ENCODE data around the gene GOT2.
"Not testable (repeated sequence)": the region's sequence is repeated elsewhere in the genome, so short reads cannot be mapped to it uniquely, and the experiment has no call there.

Gene GOT2

GRCh38 chr16:58733671-58734458 lies at the start of gene GOT2:
GOT2 (minus strand) TSS chr16:58734316; CDS start chr16:58734228, 88 bp downstream.
- Mint-ChIP-seq H3K27ac (peak within 1 kb of the TSS; percentile 88), H3K36me3 (peaks cover 7% of the 10 kb centered on the region), H3K4me3 (peak within 1 kb of the TSS; percentile 93), H3K27me3 (peaks cover 4% of the 10 kb centered on the region), H3K4me1 (peaks cover 32% of the 10 kb centered on the region), H3K9me3 (no peaks in the 10 kb centered on the region)
- CTCF ChIA-PET: interaction anchor here (0.7 to 3.2 kb wide), 5 partner anchors 10 to 397 kb away, joined by 3 to 12 read pairs (median 3); partner anchors contain the start of gene SLC38A7
- peak; percentile 83 for DNase-seq

- H3K27ac Mint-ChIP-seq, H3K9me3 Mint-ChIP-seq, CTCF ChIA-PET, DNase-seq, H3K36me3 Mint-ChIP-seq, H3K4me3 Mint-ChIP-seq, H3K4me1 Mint-ChIP-seq, H3K27me3 Mint-ChIP-seq: not testable (repeated sequence)
These were observed 45.2 kb upstream of the GOT2 start for GRCh38 chr16:58779291-58779690.

DNA sequence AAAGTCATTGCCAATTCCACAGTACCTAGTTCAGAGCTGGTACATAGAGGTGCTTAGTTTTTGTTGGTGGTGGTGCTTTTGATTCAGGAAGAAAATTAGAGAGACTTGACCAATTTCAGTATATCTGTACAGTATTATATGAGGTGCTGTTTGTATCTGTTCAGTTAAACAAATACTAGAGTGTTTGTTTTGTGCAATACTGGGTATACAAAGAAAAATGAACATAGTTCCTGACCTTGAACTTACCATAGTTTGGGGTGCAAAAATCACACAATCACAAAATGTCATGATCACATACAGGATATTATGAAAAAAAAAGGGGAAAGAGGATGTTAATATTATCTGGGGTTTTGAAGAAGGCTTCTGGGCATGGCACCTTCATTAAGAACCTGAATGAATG lies 39.8 kb upstream of the GOT2 start:
- no peaks in the 10 kb centered on the region for H3K4me1 Mint-ChIP-seq
- no peak overlapping the region for H3K27ac Mint-ChIP-seq
- no peaks in the 10 kb centered on the region for H3K27me3 Mint-ChIP-seq
- no peaks in the 10 kb centered on the region for H3K36me3 Mint-ChIP-seq
- no peak overlapping the region for H3K4me3 Mint-ChIP-seq
- no peaks in the 10 kb centered on the region for H3K9me3 Mint-ChIP-seq
- DNase-seq: no peak
- CTCF ChIA-PET: no interaction called here

DNA sequence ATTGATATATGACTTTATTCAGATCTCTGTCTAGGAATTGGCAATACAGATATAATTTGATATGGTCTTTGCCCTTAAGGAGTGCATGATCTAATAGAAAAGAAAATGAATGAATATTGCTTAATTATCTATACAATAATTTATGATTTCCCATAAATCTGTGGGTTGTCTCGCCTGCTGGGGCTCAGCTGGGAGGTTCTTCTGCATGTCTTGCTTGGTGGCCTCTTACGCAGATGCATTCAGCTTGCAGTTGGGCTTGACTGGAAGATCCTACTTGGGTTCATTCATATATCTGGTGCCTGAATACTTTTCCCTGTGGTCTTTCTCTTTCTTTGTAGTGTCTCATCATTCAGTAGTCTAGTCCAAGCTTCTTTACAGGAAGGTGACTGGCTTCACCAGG lies 34.0 kb upstream of the GOT2 start:
- Mint-ChIP-seq H3K9me3 (no peaks in the 10 kb centered on the region), H3K27me3 (peaks cover 3% of the 10 kb centered on the region), H3K4me3 (no peak overlapping the region)

GRCh38 chr16:58767581-58767980 lies 33.5 kb upstream of the GOT2 start:
- H3K9me3 Mint-ChIP-seq: no peaks in the 10 kb centered on the region
- no peak overlapping the region for H3K4me3 Mint-ChIP-seq
- no peaks in the 10 kb centered on the region for H3K4me1 Mint-ChIP-seq
- no peak for DNase-seq
- CTCF ChIA-PET: no interaction called here
- H3K27me3 Mint-ChIP-seq: peaks cover 3% of the 10 kb centered on the region
- no peak overlapping the region for H3K27ac Mint-ChIP-seq
- H3K36me3 Mint-ChIP-seq: no peaks in the 10 kb centered on the region

More for the DNA sequence above, 34.0 kb upstream of the GOT2 start:
- CTCF ChIA-PET: no interaction called here
- DNase-seq: no peak
- Mint-ChIP-seq H3K4me1 (no peaks in the 10 kb centered on the region), H3K27ac (no peak overlapping the region), H3K36me3 (no peaks in the 10 kb centered on the region)

DNA sequence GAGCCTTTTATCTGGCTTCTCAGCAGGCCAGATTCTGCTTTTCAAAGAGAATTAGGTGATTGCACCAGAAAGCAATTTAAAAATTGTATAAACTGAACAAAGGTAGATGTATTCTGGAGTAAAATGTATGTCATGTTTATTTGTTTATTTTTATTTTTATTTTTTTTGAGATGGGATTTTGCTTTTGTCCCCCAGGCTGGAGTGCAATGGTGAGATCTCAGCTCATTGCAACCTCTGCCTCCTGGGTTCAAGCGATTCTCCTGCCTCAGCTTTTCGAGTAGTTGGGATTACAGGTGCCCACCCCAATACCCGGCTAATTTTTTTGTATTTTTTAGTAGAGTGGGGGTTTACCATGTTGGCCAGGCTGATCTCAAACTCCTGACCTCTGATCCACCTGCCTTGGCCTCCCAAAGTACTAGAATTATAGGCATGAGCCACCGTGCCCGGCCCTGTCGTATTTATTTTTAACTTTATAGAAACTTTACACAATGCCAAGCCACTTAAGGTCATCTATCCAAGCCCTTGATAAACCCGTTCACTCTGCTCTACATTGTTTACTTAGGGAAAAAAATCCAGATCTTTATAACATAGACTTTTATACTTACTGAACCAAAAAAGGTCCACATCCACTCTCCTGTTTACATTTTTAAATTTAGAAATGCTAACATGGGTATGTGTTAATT lies 22.7 kb upstream of the GOT2 start:
- Mint-ChIP-seq H3K9me3 (no peaks in the 10 kb centered on the region), H3K27ac (no peak overlapping the region), H3K4me1 (peaks cover 8% of the 10 kb centered on the region), H3K4me3 (no peak overlapping the region), H3K27me3 (peaks cover 18% of the 10 kb centered on the region), H3K36me3 (no peaks in the 10 kb centered on the region)
- CTCF ChIA-PET: interaction anchor here (0.7 to 2.9 kb wide), 19 partner anchors 10 to 420 kb away, joined by 3 to 42 read pairs (median 6); partner anchors contain the start of genes GOT2, NDRG4 and SLC38A7
- no peak for DNase-seq

- peak; percentile 87 for DNase-seq
- Mint-ChIP-seq H3K4me1 (peaks cover 8% of the 10 kb centered on the region), H3K9me3 (no peaks in the 10 kb centered on the region), H3K27me3 (peaks cover 19% of the 10 kb centered on the region), H3K27ac (peak overlapping the region; percentile 49), H3K4me3 (peak overlapping the region; percentile 28), H3K36me3 (no peaks in the 10 kb centered on the region)
- CTCF ChIA-PET: interaction anchor here (0.6 to 2.9 kb wide), 25 partner anchors 10 to 1179 kb away, joined by 3 to 42 read pairs (median 4); partner anchors contain the start of genes GOT2, NDRG4 and SLC38A7
These were observed 22.0 kb upstream of the GOT2 start for GRCh38 chr16:58755989-58756649.

GRCh38 chr16:58753711-58754134 lies 19.6 kb upstream of the GOT2 start:
- no peak overlapping the region for H3K4me3 Mint-ChIP-seq
- no peak for DNase-seq
- H3K9me3 Mint-ChIP-seq: peaks cover 5% of the 10 kb centered on the region
- H3K27ac Mint-ChIP-seq: no peak overlapping the region
- CTCF ChIA-PET: interaction anchor here (1.5 kb wide), 1 partner anchor 242 kb away, joined by 6 read pairs; no protein-coding TSS in a partner anchor
- H3K36me3 Mint-ChIP-seq: no peaks in the 10 kb centered on the region
- H3K4me1 Mint-ChIP-seq: peaks cover 8% of the 10 kb centered on the region
- peaks cover 19% of the 10 kb centered on the region for H3K27me3 Mint-ChIP-seq

- no peaks in the 10 kb centered on the region for H3K36me3 Mint-ChIP-seq
- DNase-seq: no peak
- peaks cover 3% of the 10 kb centered on the region for H3K9me3 Mint-ChIP-seq
- H3K4me1 Mint-ChIP-seq: no peaks in the 10 kb centered on the region
- H3K4me3 Mint-ChIP-seq: no peak overlapping the region
- H3K27me3 Mint-ChIP-seq: no peaks in the 10 kb centered on the region
- CTCF ChIA-PET: interaction anchor here (1.2 kb wide), 1 partner anchor 12 kb away, joined by 3 read pairs; no protein-coding TSS in a partner anchor
- H3K27ac Mint-ChIP-seq: no peak overlapping the region
These were observed 10.4 kb upstream of the GOT2 start for GRCh38 chr16:58744497-58744896.

GRCh38 chr16:58741976-58742375 lies 7.9 kb upstream of the GOT2 start:
- Mint-ChIP-seq H3K9me3 (no peaks in the 10 kb centered on the region), H3K27ac (no peak overlapping the region), H3K4me1 (no peaks in the 10 kb centered on the region), H3K36me3 (no peaks in the 10 kb centered on the region), H3K27me3 (peaks cover 8% of the 10 kb centered on the region), H3K4me3 (no peak overlapping the region)
- DNase-seq: no peak
- CTCF ChIA-PET: no interaction called here

GRCh38 chr16:58741166-58741565 lies 7.0 kb upstream of the GOT2 start:
- peaks cover 8% of the 10 kb centered on the region for H3K27me3 Mint-ChIP-seq
- CTCF ChIA-PET: no interaction called here
- H3K9me3 Mint-ChIP-seq: no peaks in the 10 kb centered on the region
- H3K4me3 Mint-ChIP-seq: no peak overlapping the region
- no peaks in the 10 kb centered on the region for H3K4me1 Mint-ChIP-seq
- H3K27ac Mint-ChIP-seq: no peak overlapping the region
- no peak for DNase-seq
- no peaks in the 10 kb centered on the region for H3K36me3 Mint-ChIP-seq

GRCh38 chr16:58738672-58739296 lies 4.7 kb upstream of the GOT2 start:
- Mint-ChIP-seq H3K4me3 (no peak overlapping the region), H3K27ac (no peak overlapping the region)

DNA sequence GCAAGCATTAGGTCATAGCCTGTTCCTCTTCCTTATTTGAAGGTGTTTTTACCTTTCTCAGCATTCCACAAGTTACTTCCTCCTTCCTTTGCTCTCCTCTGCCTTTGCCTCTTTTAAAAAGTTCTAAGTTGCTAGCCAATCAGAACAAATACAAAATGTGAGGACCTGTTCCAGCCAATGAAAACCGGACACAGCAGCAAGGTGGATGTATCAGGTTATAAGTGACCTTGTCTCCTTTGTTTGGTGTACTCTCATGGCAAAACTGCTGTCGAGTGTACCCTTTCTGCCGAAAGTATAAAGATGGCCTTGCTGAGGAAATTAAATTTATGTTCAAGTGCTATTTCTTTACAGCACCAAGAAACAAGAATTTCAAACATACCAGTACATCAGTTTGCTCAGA lies 2.2 kb upstream of the GOT2 start:
- not testable (repeated sequence) for H3K27ac Mint-ChIP-seq, H3K36me3 Mint-ChIP-seq, DNase-seq, H3K27me3 Mint-ChIP-seq, H3K9me3 Mint-ChIP-seq, H3K4me3 Mint-ChIP-seq
- CTCF ChIA-PET: interaction anchor here (0.9 to 3.2 kb wide), 2 partner anchors 13 to 19 kb away, joined by 3 to 12 read pairs; no protein-coding TSS in a partner anchor
- H3K4me1 Mint-ChIP-seq: peaks cover 22% of the 10 kb centered on the region

More at GRCh38 chr16:58738672-58739296, 4.7 kb upstream of the GOT2 start:
- Mint-ChIP-seq H3K9me3 (no peaks in the 10 kb centered on the region), H3K4me1 (peaks cover 3% of the 10 kb centered on the region), H3K36me3 (no peaks in the 10 kb centered on the region), H3K27me3 (peaks cover 8% of the 10 kb centered on the region)
- CTCF ChIA-PET: no interaction called here
- no peak for DNase-seq

DNA sequence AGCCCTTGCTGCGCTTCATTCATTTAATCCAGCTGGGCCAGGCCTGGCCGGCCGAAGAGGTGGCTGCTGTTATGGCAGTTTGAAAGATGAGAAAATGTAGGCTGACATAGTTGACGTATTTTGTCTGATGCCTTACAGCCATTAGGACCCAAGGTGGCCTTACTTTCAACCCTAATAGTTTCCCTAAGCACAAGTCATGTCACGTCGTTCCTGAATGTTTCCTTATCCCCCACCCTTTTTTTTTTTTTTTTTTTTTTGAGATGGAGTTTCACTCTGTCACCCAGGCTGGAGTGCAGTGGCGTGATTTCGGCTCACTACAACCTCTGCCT lies 307 bp upstream of the GOT2 start:
- H3K9me3 Mint-ChIP-seq: no peaks in the 10 kb centered on the region
- H3K27me3 Mint-ChIP-seq: peaks cover 8% of the 10 kb centered on the region
- peaks cover 32% of the 10 kb centered on the region for H3K4me1 Mint-ChIP-seq
- no peak for DNase-seq
- CTCF ChIA-PET: interaction anchor here (1.0 to 3.2 kb wide), 3 partner anchors 21 to 398 kb away, joined by 3 to 12 read pairs (median 3); partner anchors contain the start of gene SLC38A7
- H3K4me3 Mint-ChIP-seq: peak overlapping the region; percentile 93
- H3K27ac Mint-ChIP-seq: peak overlapping the region; percentile 88
- peaks cover 7% of the 10 kb centered on the region for H3K36me3 Mint-ChIP-seq

All from activated naive CD4-positive, alpha-beta T cell treated with anti-CD3 and anti-CD28 coated beads, Interleukin-2, amount 10 ng/mL, durations not matched to agents 7 days and 5 days (primary cell).